Suppressor macrophage (primary cell): ENCODE data around the gene LRRK1.

ENCODE experiments used
- DNase-seq, 4 experiments: peaks; one replicate each; pipeline ENCODE4 v3.0.0-alpha.2; 2020 to 2022

The LRRK1 gene

DNA sequence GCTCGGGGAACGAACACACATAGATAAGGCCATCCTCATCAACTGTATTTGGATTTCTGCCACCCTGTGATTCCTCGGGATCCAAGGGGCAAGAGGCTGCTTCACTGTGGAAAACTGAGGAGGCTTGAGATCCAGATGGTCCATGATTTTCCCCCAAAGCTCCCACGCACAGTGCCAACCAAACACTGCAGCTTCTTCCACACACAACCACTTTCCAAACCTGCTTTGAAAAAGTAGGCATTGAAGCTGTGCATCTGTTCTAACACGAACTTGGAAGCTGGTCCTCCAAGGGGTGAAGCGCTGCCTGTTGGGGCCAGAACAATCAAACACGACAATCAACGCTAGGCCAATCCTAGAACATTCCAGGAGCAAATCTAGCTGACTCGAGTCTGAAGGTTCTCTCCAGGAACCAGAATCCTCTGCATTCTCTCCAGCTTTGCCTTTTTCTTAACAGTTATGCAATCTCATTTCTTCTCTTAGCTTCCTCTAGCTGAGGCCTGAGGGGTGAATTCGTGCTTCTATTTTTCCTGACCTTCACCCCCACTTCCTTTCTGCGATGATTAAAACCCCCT lies 104.4 kb downstream of the LRRK1 start:
- peak; percentile 9 to 53 (median 26) for DNase-seq

DNA sequence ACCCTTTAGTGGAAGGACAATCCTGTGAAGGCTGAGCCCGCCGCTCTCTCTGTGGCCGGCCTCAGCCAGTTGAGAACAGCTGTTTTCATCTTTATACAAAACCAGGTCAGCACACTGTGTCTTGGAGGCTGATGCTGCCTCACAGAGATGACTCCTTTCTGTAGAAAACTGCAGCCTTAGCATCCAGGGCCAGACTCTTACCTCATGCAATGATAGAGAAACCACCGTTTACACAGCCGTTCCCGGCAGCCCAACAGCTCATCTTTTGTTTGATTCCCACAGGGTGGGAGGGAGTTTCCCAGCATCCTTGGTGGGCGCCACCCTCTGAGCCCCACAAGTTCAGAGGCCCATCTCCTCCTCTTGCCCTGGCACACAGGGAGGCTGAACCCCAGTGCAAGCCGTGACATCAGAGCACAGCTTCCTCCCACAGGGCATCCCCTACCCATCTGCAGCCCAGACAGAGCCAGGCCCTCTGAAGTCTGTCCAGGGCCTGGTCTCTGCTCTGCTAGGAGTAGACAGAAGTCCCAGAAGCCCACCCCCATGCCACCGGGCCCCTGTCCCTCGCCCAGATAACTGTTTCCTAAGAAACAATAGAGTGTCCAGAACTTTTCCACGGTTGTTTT lies 105.0 kb downstream of the LRRK1 start:
- peak in 3 of 4 experiments; percentile 10 to 30 (median 17) for DNase-seq

DNA sequence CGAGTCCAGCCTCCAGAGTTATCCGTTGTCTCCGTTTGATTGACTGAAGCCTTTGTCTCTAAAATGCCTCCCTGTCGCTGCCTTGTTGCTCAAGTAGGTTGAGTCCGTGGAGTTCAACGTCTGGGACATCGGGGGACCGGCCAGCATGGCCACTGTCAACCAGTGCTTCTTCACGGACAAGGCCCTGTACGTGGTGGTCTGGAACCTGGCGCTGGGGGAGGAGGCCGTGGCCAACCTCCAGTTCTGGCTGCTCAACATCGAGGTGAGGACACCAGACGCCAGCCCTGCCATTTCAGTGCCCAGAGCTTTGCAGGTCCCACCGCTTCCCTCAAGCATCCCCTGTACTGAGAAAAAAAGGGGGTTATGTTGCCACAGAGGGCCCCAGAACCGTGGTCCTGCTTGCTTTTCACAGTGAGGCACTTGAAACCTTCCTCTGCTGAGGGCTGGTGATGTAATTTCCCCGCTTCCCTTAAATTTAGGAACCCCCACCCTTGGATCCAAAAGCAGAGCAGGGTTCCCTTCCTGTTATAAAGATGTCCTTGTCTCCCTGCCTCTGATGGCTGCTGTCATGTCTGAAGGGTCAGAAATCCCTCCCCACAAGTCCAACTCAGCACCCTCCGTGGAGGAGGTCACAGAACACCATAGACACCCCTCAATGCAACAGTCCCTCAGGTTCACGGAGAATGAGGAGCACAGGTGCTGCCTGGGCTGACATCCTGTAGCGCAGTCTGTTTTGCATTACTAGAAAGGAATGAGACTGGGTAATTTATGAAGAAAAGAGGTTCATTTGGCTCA lies 105.7 kb downstream of the LRRK1 start:
- DNase-seq = peak; percentile 8 to 54 (median 32)

DNA sequence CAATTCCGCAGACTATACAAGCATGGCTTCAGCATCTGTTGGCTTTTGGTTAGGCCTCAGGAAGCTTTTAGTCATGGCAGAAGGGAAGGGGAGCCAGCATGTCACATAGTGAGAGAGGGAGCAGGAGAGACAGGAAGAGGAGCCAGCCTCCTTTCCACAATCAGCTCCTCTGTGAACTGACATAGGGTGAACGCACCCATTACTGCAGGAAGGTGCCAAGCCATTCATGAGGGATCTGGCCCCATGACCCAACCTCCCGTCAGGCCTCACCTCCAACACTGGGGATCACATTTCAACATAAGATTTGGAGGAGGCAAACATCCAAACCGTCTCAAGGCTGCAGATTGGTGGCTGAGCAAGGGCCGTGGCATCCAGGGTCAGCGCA lies 106.3 kb downstream of the LRRK1 start:
- no peak for DNase-seq

DNA sequence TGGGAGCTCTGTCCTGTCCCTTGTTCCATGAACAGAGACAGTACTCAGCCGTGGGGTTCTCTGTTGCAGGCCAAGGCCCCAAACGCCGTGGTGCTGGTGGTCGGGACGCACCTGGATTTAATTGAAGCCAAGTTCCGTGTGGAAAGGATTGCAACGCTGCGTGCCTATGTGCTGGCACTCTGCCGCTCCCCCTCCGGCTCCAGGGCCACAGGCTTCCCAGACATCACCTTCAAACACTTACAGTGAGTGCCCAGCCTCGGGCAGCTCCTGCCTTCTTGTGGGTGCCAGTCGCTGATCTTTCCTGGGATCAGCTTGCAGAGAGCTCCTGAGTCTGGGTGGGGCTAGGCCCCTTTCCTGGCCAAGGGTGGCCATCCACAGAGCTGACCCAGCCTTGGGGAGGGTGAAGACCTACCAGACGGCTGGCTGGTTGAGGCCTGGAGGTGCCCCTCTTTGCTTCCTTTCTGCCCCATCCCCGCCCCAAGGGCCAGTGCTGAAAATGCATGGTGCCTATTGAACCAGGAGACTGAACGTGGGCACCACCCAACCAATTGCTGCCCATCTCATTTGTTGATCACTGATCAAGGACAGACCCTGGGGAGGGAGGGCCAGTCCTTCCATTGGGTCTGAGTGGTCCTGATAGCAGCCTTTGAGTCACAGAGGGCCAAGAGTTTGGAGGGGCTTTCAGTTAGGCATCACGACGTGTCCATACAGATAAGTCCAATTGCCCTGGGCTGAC lies 106.9 kb downstream of the LRRK1 start:
- DNase-seq = no peak

DNA sequence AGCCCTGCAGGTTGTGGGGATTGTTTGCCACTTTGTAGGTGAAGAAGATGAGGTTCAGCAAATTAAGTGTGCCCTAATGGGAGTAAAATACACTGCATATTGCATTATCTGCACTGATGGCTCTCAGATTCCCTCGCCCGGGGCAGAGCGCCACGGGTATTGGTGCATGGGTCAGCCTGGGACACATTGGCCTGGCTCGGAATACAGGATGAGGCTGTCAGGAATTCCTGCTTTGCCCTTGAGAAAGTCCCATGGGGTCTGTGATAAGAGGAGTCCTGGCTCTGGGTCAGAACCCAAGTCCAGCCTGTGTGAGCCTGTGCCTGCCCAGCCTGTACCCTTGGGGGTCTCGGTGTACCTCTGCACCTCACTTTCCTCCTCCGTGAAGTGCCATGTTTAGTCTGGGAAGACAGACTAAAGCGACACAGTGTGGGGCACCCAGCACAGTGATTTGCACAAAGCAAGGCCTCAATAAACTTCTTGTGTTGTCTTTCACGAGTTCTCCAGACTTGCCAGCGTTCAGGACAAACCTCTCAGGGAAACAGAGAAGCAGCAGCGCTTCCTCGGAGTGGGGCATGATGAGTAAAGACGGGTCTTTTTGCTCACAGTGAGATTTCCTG lies 107.6 kb downstream of the LRRK1 start:
- DNase-seq = no peak

DNA sequence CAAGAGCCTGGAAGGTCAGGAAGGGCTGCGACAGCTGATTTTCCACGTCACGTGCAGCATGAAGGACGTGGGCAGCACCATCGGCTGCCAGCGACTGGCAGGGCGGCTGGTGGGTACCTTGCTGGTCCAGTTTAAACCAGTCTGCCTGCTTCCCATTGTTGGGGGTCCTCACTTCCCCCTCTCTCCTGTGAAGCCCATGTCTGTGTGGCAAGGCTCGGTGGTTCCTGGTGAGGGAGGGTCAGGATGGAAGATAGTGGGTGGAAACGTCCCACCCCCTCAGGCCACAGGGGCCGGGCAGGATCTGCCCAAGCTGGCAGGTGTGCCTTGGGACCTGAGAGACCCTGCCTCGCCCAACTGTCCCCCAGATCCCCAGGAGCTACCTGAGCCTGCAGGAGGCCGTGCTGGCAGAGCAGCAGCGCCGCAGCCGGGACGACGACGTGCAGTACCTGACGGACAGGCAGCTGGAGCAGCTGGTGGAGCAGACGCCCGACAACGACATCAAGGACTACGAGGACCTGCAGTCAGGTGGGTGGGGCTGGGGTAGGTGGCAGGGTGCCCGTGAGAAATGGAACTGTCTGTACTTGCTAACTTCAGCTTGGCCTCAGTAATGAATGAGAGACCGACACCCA lies 108.2 kb downstream of the LRRK1 start:
- DNase-seq = no peak

DNA sequence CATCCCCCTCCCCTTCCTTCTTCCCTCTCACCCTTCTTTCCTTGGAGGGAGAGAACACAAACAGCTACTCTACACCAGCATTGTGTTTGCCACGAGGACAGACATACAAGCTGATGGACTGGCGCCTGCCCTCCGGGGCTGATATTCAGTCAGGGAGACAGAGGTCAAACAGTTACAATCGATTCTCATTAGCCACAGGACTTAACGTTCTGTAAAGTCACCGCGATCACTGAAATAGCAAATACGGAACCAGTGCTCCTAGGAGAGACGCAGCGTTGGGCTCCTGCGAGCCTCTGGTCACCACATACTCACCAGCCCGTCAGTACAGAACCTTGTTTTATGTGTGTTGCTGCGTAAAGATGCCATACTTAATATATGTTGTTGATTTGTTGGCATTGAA lies 108.8 kb downstream of the LRRK1 start:
- no peak for DNase-seq

DNA sequence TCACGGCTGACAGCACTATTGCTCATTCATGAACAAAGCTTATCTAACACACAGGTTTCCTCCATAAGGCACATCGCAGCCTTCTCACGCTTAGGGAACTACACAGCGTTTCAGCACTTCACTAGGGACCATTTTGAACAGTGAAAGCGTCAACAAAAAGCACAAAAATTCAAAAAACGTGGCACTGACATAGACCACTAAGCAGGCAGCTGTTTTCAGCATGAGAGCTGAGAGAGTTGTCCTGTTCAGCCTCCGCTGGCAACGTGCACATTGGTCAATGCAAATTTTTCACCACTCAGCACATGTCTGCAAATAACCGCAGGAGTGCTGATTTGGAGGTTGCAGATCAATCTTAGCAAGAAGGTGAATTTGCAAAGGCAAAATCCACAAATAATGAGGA lies 109.2 kb downstream of the LRRK1 start:
- DNase-seq = no peak

DNA sequence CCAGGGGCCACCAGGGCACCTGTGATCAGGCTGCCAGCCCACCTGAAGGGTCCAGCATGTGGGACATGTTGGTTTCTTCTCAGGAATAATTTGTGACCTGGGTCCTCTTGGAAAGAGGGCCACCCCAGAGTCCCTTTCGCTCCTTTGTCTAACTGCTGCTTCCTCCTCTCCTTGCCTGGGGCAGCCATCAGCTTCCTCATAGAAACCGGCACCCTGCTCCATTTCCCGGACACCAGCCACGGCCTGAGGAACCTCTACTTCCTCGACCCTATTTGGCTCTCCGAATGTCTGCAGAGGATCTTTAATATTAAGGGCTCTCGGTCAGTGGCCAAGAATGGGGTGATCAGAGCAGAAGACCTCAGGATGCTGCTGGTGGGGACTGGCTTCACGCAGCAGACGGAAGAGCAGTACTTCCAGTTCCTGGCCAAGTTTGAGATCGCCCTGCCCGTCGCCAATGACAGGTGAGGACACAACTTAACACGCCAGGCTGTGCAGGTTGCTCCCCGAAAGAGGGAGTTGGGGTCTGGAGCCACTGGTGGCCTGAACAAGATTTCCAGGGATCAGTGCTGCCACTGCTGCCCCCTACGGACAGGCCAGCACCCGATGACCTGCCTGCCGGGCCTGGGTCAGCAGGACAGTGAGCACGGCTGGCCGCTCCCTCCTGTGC lies 109.7 kb downstream of the LRRK1 start:
- DNase-seq = no peak

DNA sequence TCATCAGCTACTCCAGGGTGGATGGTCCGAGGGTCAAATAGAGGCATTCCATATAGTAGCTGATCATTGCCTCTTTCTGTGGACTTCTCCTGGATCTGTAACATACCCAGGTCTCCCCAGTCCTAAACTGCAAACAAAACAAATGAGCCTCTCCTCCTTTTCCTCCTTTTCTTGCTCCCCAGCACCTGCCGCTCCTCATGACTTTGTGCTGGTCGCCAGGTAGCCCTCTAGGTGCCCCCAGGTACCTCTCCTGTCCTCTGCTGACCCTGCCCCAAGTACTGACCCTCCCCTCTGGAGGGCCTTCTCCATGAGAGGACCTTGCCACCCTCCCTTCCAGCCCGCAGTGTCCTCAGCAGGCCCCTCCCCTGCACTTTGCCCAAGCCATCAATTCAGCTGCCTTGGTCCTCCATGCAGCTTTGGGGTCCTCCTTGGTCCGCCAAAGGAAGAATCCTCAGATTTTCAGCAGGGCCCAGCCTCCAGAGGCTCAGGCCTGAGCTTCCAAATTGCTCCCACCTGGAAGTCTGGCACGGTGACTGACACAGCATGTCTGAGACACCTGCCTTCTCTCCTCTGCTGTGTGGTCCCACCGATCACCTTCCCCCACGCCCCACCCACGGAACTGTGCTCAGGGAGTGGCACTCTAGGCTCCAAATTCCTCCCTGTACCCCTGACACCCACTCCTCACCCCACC lies 111.0 kb downstream of the LRRK1 start:
- no peak for DNase-seq

DNA sequence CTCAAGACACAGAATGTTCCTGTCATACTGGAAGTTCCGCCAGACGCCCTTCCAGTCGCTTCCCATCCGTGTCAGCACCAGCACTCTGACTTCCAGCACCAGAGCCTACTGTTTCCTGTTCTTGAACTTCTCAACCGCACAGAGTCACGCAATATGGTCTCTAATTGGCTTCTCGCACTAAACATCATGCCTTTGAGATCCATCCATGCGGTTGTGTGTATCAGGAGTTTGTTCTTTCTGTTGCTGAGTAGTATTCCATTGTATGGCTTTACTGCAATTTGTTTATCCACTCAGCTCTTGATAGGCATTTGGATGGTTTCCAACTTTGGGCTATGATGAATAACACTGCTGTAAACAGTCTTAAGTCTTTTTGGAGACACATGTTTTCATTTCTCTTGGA lies 112.1 kb downstream of the LRRK1 start:
- DNase-seq = no peak

DNA sequence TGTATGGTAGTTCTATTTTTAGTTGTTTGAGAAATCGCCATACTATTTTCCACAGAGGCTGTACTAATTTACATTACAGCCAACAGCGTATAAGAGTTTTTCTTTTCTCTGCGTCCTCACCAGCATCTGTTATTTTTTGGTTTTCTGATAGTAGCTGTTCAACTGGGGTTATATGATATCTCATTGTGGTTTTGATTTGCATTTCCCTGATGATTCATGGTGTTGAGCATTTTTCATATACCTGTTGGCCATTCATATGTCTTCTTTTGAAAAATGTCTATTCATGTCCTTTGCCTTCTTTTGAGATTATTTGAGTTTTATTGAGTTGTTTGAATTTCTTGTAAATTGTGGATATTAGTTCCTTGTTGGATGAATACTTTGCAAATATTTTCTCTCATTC lies 114.6 kb downstream of the LRRK1 start:
- no peak for DNase-seq

DNA sequence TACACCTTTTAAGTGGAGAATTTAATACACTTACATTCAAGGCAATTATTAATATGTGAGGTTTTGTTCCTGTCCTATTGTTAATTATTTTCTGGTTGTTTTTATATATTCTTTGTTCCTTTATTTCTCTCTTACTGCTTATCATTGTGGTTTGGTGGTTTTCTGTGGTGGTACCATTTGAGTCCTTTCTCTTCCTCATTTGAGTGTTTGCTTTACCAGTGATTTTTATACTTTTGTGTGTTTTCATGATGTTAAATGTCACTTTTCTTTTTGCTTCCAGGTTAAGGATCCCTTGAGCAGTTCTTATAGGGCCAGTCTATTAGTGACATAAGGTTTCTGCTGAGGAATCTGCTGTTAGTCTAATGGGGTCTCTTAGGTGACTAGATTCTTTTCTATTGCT lies 116.5 kb downstream of the LRRK1 start:
- DNase-seq = peak in 2 of 4 experiments; percentile 49 to 58

DNA sequence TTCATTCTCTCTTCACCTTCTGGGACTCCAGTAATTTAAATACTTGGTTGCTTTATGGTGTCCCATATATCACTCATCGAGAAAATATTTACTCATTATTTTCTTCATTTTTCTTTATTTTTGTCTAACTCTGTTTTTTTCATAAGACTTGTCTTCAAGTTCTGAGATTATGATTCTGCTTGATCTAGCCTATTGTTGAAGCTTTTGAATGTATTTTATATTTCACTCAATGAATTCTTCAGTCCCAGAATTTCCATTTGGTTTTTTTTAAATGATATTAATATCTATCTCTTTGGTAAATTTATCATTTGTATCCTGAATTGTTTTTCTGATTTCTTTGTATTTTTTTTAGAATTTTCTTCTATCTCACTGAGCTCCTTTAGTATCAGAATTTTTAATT lies 117.0 kb downstream of the LRRK1 start:
- no peak for DNase-seq

DNA sequence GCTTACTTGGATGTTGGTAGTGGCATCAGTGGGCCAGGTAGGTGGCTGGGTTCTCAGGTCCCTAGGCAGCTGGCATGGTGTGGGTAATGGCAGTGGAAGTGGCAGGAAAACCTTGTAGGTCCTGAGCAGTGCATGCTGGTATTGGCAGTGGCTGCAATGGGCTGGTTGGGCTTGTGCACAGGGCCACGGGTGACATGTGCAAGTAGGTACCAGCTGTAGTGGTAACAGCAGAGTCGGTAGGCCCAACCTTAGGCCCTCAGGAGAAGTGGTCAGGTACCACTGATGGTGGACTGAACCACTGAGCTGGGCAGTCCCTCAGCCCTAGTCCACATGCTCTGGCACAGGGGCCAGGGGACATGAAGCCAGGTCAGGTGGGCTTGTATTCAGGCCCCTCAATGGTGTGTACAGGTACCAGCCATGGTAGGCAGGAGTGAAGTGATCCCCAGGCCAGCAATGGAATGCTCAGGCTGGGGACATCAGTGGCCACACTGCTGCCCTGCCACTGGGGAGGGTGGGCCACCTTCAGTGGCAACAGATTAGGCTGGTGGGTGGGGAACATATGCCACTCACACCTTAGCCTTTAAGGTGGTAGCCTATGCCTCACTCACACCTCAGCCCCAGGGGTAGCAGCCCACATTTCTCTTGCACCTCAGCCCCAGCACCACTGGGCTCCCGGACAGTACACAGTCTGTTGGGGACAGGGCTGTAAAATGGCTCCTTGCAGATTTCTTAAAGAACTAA lies 118.1 kb downstream of the LRRK1 start:
- no peak for DNase-seq

DNA sequence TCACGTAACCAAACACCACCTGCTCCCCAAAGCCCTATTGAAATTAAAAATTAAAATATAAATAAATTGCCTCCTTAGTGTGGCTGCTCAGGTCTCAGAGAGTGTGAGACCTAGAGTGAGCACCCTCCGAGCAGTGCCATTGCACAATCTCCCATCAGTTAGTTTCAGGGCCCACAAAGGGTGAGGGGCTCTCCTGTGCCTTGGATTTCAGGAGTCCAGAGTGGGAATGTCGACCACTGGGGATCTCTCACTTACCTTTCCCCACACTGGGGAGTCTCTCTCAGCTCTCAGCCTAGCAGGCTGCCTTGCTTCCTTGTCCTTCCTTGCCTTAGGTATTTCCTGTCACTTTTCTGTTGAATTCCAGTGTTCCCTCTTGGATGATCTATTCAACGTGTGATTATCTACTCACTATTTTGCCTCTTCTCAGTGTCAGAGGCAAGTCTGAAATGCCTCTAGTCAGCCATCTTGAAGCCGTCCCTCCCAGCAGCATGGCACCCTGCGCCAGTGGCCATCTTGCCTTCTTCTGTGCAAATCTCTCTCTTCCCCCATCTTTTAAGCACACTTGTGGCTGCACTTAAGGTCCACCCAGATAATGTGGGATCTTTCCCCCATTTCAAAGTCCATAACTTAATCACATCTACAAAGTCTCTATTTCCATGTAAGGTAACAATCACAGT lies 119.3 kb downstream of the LRRK1 start:
- no peak for DNase-seq

DNA sequence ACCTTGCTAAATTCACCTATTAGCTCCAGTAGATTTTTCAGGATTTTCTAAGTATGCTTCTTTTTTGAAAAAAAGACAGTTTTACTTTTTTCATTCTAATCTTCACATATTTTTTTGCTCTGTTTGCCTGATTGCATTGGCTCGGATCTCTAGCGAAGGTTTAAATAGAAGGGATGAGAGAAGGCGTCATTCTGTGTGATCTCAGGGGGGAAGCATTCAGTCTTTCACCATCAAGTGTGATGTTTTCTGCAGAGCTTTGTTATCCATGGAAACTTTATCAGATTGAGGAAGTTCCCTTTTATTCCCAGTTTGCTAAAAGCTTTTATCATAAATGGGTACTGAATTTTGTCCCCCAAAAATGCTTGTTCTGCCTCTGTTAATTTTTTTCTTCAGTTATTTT lies 120.3 kb downstream of the LRRK1 start:
- peak in 1 of 4 experiments; percentile 4 for DNase-seq

DNA sequence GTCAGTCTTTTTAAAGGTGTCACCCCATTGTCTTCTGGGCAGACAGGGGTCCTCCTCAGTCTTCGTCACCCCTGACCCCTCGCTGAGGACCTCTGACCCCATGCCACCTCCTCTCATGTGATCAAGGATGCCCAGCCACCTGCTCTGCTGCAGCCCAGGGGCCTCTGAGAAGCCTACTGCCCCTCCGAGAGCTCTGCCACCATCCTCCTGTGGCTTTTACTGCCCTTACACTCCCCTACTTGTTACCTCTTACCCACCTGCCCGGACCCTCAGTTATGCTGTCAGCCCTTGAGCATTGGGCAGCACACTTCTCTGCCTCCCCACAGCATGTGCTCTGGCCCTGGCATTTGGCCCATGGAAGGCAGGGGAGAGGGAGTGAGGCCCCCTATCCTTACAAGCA lies 123.2 kb downstream of the LRRK1 start:
- no peak for DNase-seq

DNA sequence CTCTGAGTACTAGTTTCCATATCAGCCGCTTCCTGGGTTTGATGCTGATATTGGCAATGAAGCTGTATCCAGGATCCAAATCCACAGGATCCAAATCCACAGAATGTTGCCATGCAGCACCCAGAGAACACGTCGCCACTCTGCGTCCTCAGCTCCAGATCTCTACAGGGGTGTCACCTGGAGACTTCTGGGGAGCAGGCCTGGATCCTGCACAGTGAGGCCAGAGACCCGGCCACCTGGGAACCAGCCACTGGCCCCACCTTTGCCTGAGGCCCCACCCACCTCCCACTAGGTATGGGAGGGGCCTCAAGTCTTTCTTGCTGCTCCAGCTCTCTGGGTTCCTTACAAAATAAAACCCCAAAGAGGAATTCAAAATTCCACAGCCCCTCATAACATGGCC lies 123.9 kb downstream of the LRRK1 start:
- no peak for DNase-seq
